ENCODE data around the gene SNAP29.
A peak's percentile ranks its signal among the peaks of the same experiment; 100 is the strongest.
"Not testable (repeated sequence)": the region's sequence is repeated elsewhere in the genome, so short reads cannot be mapped to it uniquely, and the experiment has no call there.

The SNAP29 gene

GRCh38 chr22:20867179-20868024 lies 8.6 kb downstream of the SNAP29 start:
- peak; percentile 11 for DNase-seq

GRCh38 chr22:20868025-20868962 lies 9.5 kb downstream of the SNAP29 start:
- DNase-seq, result no peak

DNA sequence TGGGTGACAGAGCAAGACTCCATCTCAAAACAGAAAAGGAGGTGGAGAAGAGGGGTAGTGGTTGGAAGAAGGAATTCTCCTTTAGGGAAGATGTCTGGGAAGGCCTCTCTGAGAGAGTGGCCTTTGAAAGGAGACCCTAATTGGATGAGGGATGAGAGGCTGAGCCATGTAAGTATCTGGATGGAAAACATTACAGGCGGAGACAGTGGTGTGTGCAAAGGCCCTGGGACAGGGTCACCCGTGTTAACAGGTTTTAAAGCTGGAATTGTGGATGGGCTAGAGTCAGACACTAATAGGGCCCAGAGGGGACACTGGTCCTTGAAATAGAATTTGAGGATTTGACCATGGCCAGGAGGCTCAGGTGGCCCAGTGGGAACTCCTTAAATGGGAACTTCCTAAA lies 10.4 kb downstream of the SNAP29 start:
- DNase-seq, result no peak

DNA sequence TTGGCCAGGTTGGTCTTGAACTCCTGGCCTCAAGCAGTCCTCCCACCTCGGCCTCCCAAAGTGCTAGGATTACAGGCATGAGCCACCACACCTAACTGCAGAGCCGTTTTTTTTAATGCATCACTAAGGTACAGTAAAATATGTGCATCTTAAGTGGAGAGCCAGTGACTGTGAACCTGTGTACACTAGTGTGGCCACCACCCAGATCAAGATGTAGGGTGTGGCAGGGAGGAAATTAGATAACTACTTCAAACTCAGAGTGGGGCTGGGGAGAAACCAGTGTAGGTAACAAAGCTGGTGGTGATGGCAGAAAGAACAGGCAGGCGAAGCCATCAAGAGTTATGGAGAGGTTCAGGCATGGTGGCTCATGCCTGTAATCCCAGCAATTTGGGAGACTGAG lies 14.4 kb downstream of the SNAP29 start:
- no peak for DNase-seq

GRCh38 chr22:20875296-20875695 lies 16.5 kb downstream of the SNAP29 start:
- no peak for DNase-seq

- DNase-seq, result no peak
Observed at GRCh38 chr22:20877715-20878114, 18.9 kb downstream of the SNAP29 start.

DNA sequence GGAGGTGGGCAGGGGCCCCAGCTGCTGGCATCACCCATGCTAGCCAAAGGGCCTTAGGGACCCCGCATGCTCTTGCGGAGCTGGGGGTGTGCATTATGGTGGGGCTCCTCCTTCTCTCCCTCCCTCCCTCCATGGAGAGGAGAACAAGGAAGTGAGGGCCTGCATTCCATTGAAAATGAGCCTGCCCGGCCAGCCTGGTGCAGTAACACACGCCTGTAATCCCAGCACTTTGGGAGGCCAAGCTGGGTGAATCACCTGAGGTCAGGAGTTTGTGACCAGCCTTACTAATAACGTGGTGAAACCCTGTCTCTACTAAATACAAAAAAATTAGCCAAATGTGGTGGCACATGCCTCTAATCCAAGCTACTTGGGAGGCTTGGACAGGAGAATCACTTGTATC lies 22.4 kb downstream of the SNAP29 start:
- no peak for DNase-seq

DNA sequence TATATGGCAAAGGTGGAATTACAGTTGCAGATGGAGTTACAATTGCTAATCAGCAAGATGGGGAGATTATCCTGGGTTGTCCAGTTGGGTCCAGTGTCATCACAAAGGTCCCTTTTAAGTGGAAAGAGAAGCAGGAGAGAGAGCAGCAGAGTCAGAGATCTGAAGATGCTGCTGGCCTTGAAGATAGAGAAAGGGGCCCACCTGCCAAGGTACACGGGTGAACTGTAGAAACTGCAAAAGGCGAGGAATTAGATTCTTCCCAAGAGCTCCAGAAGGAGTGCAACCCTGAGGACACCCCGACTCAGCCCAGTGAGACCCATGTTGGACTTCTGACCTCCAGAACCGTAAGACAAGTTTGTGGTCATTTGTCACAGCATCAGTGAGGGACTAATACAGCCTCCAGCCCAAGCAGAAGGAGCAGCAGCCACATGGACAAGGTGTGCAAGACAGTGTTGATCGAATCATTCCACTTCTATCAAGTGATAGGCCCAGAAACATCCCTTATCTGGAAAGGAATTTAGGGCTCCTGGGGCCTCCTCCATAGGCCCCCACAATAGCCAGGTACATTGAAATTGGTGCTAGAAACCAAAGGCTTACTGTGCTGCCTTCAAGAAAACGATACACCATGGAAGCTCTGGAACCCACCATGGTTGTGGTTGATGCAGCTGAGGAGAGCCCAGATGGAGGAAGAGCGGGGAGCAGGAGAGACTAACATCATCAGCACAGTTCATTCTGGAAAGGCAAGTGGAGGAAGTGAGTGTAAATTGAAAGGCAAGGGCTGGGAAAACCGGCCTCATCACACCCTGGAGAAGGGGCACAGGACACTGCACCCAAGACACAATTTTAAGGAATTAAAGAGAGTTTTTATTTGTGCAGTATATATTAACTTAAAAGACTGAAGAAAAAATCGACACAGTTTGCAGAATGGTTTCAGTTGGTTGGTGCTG lies 23.3 kb downstream of the SNAP29 start:
- DNase-seq, result no peak

GRCh38 chr22:20882855-20883254 lies 24.0 kb downstream of the SNAP29 start:
- DNase-seq, result no peak

DNA sequence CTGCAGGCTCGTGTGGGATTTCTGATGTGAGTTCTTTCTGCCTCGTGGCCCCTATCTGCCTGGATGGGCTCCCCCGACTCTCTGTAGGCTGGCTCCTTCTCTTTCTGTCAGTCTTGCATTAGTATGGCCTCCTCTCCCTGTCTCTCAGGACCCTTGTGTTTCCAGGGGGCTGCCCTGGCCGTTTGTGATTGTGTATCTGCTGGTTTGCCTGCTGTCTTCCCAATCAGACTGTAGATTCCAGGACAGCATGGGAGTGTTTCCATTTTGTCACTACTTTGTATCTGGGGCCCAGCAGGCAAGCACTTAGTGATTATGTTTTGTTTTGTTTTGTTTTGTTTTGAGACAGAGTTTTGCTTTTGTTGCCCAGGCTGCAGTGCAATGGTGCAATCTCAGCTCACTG lies 25.6 kb downstream of the SNAP29 start:
- DNase-seq, result no peak

DNA sequence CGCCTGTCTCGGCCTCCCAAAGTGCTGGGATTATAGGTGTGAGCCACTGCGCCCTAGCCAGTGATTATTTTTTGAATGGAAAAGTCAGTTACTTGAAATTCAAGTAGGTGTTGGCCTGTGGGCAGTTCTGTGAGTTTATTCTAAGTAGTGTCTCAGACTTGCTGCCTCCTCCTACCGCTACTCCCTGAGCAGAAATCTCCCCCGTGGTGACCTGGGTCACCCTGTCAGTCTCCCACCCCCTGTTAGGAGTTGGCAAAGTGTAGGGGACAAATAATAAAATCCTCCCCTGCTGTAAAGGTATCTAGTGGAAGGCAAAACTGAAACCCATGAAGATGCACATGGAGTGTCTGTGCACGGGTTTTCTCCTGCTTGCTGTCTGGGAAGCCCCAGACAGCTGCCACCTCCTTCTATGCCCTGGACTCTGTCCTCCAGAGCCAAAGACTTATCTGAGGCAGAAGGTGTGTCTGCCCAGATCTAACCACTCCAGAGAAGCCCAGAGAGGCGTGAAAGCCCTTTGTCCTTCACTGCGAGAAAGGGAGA lies 26.3 kb downstream of the SNAP29 start:
- no peak for DNase-seq

DNA sequence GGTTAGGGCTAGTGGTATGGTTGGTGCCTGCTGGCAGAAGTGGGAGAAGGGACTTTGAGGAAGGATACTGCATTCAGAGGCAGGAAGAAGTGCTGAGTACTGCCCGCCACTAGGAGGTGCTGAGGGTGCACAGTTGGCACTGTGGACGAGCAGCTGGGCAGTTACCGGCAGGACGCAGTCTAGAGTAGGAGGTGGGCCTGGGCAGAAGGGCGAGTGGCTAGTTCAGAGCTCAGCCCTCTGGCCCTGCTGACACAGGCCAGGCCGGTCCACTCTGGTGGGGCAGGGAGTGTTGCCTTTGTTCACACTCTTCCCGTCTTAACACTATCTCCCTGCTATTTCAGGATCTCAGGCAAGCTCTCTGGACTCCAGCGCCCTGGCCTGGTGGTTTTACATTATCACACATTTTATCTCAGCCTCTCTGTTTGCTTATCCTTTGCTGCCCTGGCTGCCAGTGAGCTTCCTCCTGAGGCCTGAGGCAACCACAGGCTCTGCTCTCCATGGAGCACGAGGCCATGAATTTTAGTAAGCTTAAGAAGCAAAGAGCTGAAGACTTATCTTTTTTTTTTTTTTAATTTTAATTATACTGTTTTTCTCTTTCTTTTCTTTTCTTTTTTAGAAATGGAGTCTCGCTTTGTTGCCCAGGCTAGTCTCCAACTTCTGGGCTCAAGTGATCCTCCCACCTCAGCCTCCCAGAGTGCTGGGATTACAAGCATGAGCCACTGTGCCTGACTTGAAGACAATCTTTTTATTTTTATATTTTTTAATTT lies 26.9 kb downstream of the SNAP29 start:
- peak; percentile 51 for DNase-seq

DNA sequence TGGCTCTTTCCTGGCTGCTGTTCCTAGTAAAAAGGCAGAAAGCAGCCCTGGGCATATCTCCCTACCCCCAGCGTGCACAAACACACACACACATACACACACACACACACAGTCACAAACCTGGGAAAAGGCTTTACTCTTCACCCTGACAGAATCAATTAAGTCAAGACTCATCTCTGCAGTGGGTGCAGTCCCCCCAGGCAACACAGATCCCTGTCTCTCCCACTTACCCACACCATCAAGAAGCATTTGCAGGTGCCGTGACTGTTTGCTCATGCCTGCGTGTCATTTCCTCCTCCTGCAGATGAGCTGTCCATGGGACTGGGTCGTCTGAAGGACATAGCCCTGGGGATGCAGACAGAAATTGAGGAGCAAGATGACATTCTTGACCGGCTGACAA lies 28.6 kb downstream of the SNAP29 start:
- no peak for DNase-seq

DNA sequence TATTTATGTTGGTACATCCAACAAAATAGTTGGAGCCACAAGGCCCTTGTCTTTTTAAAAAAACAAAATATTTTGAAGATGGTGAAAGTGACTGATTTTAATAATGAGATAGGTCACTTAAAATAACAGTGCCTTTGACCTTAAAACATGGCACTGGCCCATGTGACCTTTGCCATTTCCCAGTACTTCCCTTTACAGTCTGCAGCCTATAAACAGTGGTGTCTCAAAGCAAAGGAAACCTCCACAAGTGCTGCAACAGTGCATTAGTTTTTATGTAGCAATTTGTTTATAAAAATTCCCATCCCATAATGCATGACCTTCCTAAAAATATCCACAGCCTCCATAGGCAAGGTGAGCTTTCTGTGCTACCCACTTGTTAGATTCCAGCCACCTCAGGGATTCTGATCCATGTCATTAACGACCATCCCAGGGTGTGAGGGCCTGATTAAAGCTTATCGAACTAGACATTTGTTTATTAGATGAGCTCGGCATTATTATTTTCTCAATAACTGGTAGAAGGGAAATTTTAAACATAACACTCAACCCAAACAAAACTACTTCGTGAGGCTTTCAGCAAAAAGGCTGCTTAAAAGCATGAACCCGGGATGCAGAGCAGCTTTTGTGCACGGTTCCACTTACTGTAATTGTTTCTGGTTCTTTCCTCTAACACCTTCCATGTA lies 30.4 kb downstream of the SNAP29 start:
- DNase-seq, result no peak

DNA sequence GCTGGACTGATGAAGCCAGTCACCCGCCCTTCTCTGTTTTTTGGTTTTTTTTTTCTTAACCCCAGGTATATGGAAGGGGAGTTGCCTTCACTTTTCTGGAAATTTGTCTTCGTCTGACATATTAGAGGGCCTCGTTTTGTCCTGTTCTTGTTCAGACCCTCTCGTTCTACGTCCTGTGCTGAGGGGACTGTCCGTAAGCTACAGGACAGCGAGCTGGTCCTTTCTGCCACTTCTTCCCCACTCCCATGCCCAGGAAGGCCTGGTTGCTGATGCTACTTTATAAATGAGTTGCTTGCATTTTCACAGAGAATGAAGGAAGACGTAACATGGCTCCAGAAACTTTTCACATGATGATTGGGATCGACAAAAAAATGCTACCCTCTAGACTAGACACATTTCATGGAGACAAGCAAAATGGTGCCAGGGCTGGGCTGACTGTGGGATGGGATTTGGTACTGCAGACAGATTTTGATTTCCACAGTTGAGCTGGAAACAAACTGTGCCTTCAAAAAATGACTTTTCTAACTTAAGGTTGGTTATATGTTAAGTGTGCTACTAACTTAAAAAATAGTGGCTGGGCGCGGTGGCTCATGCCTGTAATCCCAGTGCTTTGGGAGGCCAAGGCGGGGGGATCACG lies 31.2 kb downstream of the SNAP29 start:
- no peak for DNase-seq

- DNase-seq, result no peak
Observed at GRCh38 chr22:20890975-20891374, 32.2 kb downstream of the SNAP29 start.

DNA sequence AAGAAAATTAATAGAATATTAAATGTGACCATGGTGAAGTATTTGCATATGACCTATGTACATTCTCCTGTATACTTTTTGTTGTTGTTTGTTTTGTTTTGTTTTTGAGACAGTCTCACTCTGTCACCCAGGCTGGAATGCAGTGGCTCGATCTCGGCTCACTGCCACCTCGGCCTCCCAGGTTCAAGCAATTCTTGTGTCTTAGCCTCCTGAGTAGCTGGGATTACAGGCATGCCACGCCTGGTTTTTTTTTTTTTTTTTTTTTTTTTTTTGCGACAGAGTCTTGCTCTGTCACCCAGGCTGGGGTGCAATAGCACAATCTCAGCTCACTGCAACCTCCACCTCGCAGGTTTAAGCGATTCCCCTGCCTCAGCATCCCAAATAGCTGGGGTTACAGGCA lies 38.9 kb downstream of the SNAP29 start:
- not testable (repeated sequence) for DNase-seq

- DNase-seq, result no peak
Observed at GRCh38 chr22:20899827-20900423, 41.1 kb downstream of the SNAP29 start.

GRCh38 chr22:20901093-20902033 lies 42.6 kb downstream of the SNAP29 start:
- not testable (repeated sequence) for DNase-seq

Data from activated CD4-positive, alpha-beta T cell treated with anti-CD3 and anti-CD28 coated beads, Interleukin-2, Interleukin-6, amounts not matched to agents 100 ng/mL and 50 ng/mL, durations not matched to agents 16 hours and 8 hours (primary cell).